Urinary bladder (tissue), 4 donors: ENCODE data around the gene AMFR. TPM values are rescaled to one million over a fixed set of nuclear protein-coding genes. Genes with fewer than 3 reads are reported as not detected.

Source experiments
- DNase-seq: peaks from one replicate; pipeline ENCODE4 v3.0.0-alpha.2; 2015; ENCODE audit errors: extremely low spot score
- H3K27ac ChIP-seq: one replicate; pipeline ENCODE4 v1.5.1; 2013; ENCODE audit warnings: low read depth, mild to moderate bottlenecking, moderate library complexity
- H3K36me3 ChIP-seq: one replicate; pipeline ENCODE4 v1.6.1; 2013; ENCODE audit warnings: mild to moderate bottlenecking, moderate library complexity; ENCODE audit not compliant: insufficient read depth
- H3K4me1 ChIP-seq: one replicate; pipeline ENCODE4 v1.6.1; 2013; ENCODE audit warnings: mild to moderate bottlenecking, moderate library complexity; ENCODE audit not compliant: insufficient read depth
- H3K4me3 ChIP-seq: one replicate; pipeline ENCODE4 v1.5.1; 2013; ENCODE audit warnings: low read depth, low read length
- WGBS: extraction: QIAGEN DNeasy Blood & Tissue Kit; methylation state at CpG from one replicate; pipeline ENCODE4 v1.1.7; 2013; 5-methylcytosine and 5-hydroxymethylcytosine counted together
- polyA plus RNA-seq: library from polyadenylated mRNA; stranded (reverse); fragments of 200-250 nt; gene quantifications from one replicate; pipeline ENCODE4 v1.2.3, GENCODE V29; 2013
- total RNA-seq: library from RNA; depleted of rRNA; stranded (reverse); fragments of >200 nt; gene quantifications from one replicate; pipeline ENCODE4 v1.2.3, GENCODE V29; 2014
- donor health status: healthy with polysubstance abuse.
- donor health status: healthy.

AMFR gene
- total and polyA plus RNA-seq, 2 donors: 82.6 to 120 TPM

DNA sequence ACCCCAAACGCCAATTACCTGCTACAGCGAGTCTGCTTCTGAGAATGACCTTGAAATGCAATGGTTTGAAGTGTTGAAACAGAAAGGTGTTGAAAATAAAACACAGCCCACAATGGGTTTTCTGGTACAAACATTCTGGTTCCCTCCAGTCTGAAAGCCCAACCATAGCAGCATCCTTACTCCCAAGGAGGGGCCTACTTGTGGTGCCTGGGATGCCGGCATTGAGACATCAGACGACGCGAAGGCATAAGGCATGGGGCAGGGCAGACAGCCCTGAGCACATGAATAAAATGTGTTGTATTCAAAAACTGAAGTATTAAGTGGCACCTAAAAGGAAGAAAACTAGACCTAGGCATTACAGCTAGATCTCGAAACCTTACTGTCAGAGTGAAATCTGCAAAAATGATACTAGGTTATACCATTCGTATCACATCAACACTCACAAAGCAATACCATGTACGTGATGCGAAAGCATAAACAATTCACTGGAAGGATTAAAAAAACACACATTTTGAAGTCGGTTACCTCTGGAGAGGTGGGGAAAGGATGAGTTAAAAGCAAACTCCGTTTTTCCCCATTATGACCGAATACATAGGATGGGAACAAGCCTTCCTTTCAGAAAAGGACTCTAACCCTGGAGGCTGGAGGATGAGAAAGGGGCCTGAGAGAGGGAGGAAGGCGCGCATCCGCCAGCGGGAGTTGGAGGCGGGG lies 25.1 kb upstream of the AMFR start:
- H3K27ac ChIP-seq: no peak overlapping the region
- H3K4me1 ChIP-seq: peaks cover 3% of the 10 kb centered on the region
- peaks cover 2% of the 10 kb centered on the region for H3K36me3 ChIP-seq
- no peak for DNase-seq
- peak overlapping the region; percentile 92 for H3K4me3 ChIP-seq
- WGBS: 6% methylated on average over 18 of the region's 18 CpGs

DNA sequence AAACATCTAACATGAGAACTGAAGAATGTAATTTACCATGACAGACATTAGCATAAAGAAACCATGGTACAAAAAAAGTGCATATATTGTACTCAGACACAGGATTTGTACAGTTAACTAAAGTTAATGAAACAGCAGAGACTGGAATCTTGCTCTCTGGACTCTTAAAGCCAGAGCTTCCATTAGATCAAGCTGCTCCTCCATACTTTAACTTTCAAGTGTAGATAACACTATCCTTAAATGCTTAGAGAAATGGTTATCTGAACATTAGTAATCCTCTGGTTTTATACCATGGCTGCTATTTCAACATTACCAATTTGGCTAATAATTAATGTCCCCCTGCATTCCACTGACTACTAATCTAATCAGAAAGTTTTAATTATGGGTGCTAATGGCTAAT lies 22.7 kb upstream of the AMFR start:
- Histone ChIP-seq H3K4me3 (no peak overlapping the region), H3K4me1 (peaks cover 3% of the 10 kb centered on the region)

DNA sequence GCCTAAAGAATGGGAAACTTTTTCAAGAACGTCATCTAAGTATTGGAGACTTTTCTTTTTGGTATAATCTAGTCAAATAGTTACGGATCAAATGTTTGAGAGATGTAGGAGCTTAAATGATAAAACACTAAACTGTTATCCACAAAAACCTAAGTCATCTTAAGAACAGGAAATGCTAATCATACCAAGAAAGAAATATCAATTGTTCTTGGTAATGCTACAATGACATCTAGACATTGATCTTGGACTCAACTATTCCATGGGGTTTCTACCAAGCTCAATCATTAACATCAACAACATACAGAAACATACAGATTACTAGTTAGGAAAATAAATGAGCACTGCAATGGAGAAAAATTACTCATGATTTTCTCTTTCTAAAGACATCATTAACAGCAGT lies 21.9 kb upstream of the AMFR start:
- Histone ChIP-seq H3K36me3 (peaks cover 2% of the 10 kb centered on the region), H3K4me3 (no peak overlapping the region), H3K27ac (no peak overlapping the region), H3K4me1 (peaks cover 3% of the 10 kb centered on the region)
- DNase-seq: no peak
- WGBS: 59% methylated on average over 2 of the region's 2 CpGs

More for the DNA sequence above, 22.7 kb upstream of the AMFR start:
- no peak for DNase-seq
- Histone ChIP-seq H3K27ac (no peak overlapping the region), H3K36me3 (peaks cover 2% of the 10 kb centered on the region)

DNA sequence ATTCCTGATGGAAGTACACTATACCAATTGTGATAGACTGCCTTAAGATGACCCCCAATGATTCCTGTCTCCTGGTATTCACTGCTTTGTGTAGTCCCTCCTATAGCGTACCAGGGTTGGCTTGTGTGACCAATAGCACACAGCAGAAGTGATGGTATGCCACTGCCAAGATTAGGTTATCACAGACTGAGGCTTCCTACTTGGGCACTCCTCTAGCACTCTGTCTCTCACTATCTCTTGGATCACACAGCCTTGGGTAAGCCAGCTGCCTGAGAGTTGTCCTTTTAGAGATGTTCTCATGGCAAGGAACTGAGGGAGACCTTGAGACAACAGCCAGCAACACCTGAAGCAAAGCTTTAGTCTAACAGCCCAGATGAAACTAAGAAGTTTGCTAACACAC lies 12.7 kb upstream of the AMFR start:
- Histone ChIP-seq H3K36me3 (no peaks in the 10 kb centered on the region), H3K4me3 (no peak overlapping the region), H3K27ac (no peak overlapping the region), H3K4me1 (no peaks in the 10 kb centered on the region)
- 97% methylated on average over 1 of the region's 1 CpG for WGBS
- no peak for DNase-seq

DNA sequence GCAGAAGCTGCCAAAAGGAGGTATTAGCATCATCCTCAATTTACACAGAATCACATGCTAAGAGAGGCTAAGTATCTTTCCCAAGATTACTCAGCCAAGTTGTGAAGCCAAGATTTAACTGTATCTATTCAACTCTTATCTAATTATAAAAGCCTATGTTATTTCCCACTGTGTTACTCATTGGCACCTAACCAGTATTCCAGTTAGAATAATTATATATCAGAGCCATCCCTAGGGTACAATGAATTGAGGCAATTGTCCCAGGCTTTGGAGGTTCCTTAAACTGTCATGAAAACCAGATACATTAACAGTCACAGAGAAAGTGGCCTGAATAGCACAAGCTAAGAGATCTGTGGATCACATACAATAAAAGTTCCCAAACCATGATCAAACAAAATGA lies 10.9 kb upstream of the AMFR start:
- H3K27ac ChIP-seq: no peak overlapping the region
- no peaks in the 10 kb centered on the region for H3K4me1 ChIP-seq
- no peak for DNase-seq
- no peaks in the 10 kb centered on the region for H3K36me3 ChIP-seq
- H3K4me3 ChIP-seq: no peak overlapping the region

DNA sequence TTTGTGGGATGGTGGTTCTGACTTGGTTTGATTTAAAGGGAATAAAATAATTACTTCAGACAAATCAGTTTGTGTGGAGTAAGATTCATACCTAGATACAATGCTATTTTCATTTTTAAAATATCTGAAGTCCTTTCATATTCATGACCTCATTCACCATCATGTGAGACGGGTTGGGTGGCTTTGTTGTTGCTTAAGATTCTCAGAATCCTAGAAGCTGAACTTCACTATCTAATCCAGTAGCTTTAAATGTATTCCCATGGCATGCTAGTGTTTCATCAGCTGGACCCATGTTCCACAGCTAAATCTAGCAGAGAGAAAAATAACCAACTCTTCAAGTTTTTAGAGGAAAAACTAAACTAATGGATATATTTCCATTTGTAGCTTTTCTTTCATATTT lies 2.7 kb upstream of the AMFR start:
- no peaks in the 10 kb centered on the region for H3K36me3 ChIP-seq
- no peak overlapping the region for H3K4me3 ChIP-seq
- no peak for DNase-seq
- WGBS: 77% methylated on average over 1 of the region's 1 CpG
- H3K27ac ChIP-seq: peak overlapping the region; percentile 2
- no peaks in the 10 kb centered on the region for H3K4me1 ChIP-seq

DNA sequence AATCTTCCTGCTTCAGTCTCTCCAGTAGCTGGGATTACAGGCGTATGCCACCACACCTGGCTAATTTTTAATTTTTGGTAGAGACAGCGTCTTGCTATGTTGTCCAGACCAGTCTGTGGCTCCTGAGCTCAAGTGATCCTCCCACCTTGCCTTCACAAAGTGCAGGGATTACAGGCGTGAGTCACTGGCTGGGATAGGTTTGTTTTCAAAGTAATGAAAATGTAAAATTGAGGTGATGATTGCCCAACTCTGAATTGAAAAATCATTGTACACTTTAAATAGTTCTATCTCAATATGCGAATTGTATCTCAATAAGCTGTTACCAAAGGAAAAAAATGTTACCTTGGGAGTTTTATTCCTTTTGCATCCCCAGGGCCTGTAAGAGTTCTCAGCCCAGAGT lies 1.2 kb upstream of the AMFR start:
- H3K4me3 ChIP-seq: no peak overlapping the region
- WGBS: 90% methylated on average over 4 of the region's 4 CpGs

DNA sequence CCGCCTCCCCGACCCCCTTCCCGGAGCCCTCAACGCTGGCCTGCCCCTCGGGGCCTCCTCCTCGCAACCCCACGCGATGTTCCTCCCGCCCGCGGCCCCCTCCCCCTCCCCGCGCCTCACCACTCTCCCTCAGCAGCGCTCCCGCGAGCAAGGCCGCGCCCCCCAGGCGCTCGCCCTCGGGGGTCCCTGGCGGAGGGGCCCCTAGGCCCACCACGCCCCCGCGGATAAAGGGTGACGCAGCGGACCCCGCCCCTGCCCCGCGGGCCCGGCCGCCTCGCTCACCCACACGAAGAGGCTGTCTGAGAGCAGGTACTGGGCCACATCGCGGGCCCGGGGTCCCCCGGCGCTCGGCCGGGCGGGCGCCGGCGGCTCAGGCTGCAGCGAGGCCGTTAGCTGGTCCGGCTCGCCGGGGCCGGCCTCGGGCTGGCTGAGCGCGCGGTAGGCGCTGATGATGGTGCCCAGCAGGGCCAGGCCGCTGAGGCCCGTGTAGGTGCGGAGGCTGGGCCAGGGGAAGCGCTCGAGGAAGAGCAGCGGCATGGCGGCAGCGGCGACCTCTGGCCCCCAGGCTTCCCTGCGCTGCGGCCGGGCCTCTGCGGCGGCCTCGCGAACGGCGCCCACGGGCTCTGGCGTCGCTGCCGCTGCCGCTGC lies 430 bp downstream of the AMFR start:
- H3K4me1 ChIP-seq: no peaks in the 10 kb centered on the region

More for the DNA sequence above, 1.2 kb upstream of the AMFR start:
- DNase-seq: no peak
- no peaks in the 10 kb centered on the region for H3K36me3 ChIP-seq
- peak overlapping the region; percentile 18 for H3K27ac ChIP-seq
- H3K4me1 ChIP-seq: no peaks in the 10 kb centered on the region

DNA sequence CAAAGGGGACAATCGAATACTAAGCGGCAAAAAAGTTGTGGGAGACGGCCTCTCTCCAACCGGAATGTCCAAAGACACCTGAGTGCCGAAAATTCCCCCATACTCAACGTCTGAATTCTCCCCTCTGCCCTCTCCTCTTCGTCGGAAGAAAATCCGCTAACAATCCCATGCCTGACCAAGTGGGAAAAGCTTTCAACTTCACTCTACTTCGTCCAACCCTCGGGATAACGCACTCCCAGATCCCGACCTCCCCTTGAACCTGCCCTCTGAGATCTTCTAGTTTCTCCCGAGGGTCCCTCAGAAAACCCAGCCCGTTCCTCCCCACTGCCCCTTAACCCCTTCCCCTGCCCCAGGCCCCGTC lies 961 bp downstream of the AMFR start:
- 1% methylated on average over 16 of the region's 16 CpGs for WGBS
- Histone ChIP-seq H3K27ac (no peak overlapping the region), H3K4me3 (peak overlapping the region; percentile 100), H3K36me3 (no peaks in the 10 kb centered on the region), H3K4me1 (no peaks in the 10 kb centered on the region)
- DNase-seq: no peak

More for the DNA sequence above, 430 bp downstream of the AMFR start:
- WGBS: under 1% methylated on average over 79 of the region's 79 CpGs
- Histone ChIP-seq H3K4me3 (peak overlapping the region; percentile 100), H3K36me3 (no peaks in the 10 kb centered on the region), H3K27ac (peak overlapping the region; percentile 91)
- no peak for DNase-seq

DNA sequence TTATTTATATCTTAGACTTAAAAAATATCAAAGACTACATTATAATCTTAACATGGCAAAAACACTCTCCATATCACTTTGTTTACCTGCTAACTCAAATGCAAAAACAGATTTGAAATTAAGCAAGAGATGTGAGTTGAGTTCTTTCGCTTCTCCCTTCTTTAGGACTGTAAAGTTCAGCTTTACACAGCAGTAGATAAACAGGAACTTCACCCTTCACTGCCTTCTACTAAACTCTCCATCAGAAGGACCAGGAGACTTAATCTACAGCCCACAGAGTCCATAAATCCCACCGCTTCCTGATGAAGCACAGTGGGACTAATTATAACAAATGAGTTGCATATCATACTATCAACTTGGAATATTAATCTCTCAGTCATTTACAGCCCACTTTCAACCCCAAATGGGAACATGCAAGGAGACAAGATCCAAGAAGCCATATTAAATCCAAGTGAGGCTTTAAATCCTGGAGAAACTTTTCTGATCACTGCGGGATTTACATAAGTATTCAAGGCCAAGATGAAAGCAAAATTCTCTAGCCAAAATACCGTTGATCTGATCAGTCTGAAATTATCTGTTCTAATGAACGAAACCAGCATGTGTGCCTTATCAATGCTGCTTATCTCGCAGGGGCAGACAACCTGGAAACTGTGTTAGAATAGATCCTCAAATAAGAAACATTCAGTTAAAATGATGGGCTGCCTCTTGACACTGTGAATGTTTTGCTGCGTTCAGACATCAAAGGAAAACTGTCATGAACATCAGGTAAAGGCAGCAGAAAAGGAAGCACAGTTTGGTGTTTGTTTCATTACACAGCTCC lies 1.6 kb downstream of the AMFR start:
- DNase-seq: no peak
- Histone ChIP-seq H3K4me1 (no peaks in the 10 kb centered on the region), H3K36me3 (no peaks in the 10 kb centered on the region), H3K4me3 (peak overlapping the region; percentile 100), H3K27ac (peak overlapping the region; percentile 18)
- 25% methylated on average over 7 of the region's 7 CpGs for WGBS

DNA sequence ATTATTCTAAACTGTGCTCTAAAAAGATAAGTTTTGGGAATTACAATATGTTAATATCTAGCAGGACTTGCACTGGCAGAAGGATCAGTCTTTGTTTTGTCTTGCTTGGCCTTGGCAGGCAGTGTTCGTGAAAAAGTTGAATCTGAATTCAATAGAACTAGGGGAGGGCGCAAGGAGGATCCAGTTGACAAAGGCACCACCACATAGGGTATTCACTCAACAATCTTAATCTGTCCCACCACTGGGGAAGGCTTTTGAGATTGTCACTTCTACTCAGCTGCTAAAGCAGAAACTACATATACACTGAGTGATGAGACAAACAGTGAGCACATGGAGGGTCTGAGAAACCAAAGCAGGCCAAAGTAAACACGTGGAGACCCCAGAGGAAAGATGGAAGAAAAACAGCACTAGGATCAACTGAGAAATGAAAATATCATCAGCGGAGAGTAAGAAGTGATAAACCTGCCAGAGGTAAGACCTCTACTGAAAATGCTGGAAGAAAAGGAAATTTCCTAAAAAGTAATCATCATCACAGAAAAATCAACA lies 2.4 kb downstream of the AMFR start:
- WGBS: 68% methylated on average over 4 of the region's 4 CpGs
- no peak overlapping the region for H3K27ac ChIP-seq
- no peaks in the 10 kb centered on the region for H3K36me3 ChIP-seq
- no peaks in the 10 kb centered on the region for H3K4me1 ChIP-seq
- H3K4me3 ChIP-seq: no peak overlapping the region
- no peak for DNase-seq

DNA sequence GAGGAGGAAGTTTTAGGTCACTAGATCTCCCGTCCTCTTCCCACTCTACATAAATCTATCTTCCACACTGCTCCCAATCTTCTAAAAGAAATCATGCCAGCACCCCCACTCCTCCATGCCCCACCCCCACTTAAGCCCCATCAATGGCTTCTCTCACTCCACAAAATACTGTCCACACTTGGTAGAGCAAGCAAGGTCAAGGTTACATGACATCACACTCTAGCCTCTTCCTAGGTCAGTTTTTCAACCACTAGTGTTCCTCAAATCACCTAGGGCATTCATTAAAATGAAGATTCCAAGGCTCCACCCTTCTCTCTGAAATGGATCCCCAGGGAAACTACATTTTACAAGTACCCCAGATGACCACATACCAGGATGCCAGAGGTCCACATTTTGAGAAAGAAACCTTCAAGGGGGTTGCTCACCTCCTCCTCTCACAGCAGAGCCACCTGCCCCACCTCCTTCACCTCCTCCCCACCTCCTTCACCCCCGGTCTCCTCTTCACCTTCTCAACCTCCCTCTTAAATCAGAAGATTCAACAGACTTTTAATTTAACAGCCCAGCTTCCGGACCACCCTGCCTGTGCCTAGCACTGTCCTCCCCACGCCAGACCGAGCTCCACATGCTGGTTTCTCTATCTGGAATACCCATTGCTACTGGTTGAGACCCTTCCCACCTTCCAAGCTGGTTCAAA lies 3.2 kb downstream of the AMFR start:
- 86% methylated on average over 5 of the region's 5 CpGs for WGBS
- Histone ChIP-seq H3K4me3 (no peak overlapping the region), H3K27ac (no peak overlapping the region), H3K4me1 (no peaks in the 10 kb centered on the region), H3K36me3 (no peaks in the 10 kb centered on the region)
- no peak for DNase-seq

DNA sequence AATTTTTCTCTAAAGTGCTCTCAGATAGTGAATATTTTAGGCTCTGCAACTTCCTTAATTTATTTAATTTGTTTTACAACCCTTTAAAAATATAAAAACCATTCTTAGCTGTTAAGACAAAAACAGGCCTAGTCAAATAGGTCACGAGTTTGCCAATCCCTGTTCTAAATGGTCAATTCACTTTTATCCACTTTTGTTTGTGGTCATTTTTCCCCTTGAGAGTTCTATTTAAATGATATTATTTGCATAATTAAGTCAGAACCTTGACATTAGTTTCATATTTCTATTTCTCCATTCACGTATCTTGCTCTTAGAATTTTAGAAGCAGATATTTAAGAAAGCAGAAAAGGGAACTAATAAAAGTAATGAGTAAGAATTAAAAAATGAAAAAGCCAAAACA lies 4.0 kb downstream of the AMFR start:
- WGBS: 96% methylated on average over 2 of the region's 2 CpGs
- Histone ChIP-seq H3K4me3 (no peak overlapping the region), H3K27ac (no peak overlapping the region), H3K4me1 (no peaks in the 10 kb centered on the region), H3K36me3 (no peaks in the 10 kb centered on the region)
- no peak for DNase-seq
